ENCODE measurements around the gene KLHL6. TPM values are rescaled to one million over a fixed set of nuclear protein-coding genes. Genes with fewer than 3 reads are reported as not detected.

Gene KLHL6
- total RNA-seq, 1 donor from 2014 or later: 0.87 TPM

DNA sequence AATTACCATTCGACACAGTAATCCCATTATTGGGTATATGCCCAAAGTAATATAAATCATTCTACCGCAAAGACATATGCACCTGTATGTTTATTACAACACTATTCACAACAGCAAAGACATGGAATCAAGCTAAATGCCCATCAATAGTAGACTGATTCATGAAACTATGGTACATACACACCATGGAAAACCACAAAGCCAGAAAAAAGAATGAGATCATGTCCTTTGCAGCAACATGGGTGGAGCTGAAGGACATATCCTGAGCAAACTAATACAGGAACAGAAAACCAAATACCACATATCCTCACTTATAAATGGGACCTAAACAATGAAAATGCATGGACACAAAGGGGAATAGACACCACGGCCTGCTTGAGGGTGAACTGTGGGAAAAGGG lies 116.0 kb downstream of the KLHL6 start:
- intact Hi-C loops (cut with micrococcal nuclease): no loop called here
- DNase-seq: no peak
- no peak for ATAC-seq

GRCh38 chr3:183438735-183439134 lies 116.8 kb downstream of the KLHL6 start:
- intact Hi-C loops (cut with micrococcal nuclease): no loop called here
- DNase-seq (no peak), ATAC-seq (no peak)

DNA sequence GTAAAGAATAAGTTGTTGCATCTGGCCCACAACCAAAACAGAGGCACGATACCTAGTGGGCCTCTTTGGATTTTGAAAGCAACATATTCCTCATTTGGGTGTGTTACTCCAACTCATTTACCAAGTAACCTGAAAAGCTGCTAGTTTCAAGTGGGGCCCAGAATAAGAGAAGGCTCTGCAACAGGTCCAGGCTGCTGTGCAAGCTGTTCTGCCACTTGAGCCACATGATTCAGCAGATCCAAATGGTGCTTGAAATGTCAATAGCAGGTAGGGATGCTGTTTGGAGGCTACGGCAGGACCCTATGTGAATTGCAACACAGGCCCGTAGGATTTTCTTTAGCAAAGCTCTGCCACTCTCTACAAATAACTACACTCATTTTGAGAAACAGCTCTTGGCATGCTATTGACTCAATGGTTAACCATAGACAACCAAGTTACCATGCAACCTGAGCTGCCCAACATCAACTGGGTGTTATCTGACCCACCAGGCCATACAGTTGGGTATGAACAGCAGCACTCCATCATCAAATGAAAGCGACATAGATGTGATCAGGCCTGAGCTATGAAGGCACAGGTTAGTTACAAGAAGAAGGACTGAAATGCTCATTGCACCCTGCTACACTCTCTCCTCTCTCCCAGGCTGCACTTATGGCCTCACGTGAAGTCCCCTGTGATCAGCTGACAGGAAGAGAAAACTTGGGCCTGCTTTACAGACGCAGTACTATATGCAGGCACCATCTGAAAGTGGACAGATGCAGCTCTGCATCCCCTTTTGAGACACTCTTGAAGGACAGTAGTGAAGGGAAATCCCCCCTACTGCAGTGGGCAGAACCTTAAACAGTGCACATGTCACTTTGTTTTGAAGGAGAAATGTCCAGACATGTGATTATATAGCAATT lies 117.6 kb downstream of the KLHL6 start:
- ATAC-seq (no peak), DNase-seq (no peak)
- intact Hi-C loops (cut with micrococcal nuclease): no loop called here

Other genes starting within 250 kb of the KLHL6 start
- 0.25 TPM for gene MCF2L2, start 127.1 kb downstream of the KLHL6 start, total RNA-seq
- 272 TPM for gene KLHL24, start 79.9 kb upstream of the KLHL6 start, total RNA-seq
- 8.8 TPM for gene YEATS2, start 142.1 kb upstream of the KLHL6 start, total RNA-seq